B cell (primary cell): ENCODE results near the gene SLC35G3. TPM values are rescaled to one million over a fixed set of nuclear protein-coding genes. Genes with fewer than 3 reads are reported as not detected.

Experiments used
- ATAC-seq: fragments of 200-7000 bp; cut with Tn5 transposase; one replicate; pipeline ENCODE4 v1.10.0; 2021; ENCODE audit warnings: low read depth, mild to moderate bottlenecking, moderate number of reproducible peaks, moderate library complexity
- CTCF ChIA-PET: fragments of 350-600 bp; sonication (Branson Sonifier 250); formaldehyde crosslinking; loops from one replicate; lab custom pipeline; 2021; ENCODE audit warnings: antibody characterized with exemption, inconsistent platforms; lab: Charles Lee
- POLR2A ChIA-PET: fragments of 350-600 bp; sonication (Branson Sonifier 250); formaldehyde crosslinking; loops from one replicate; lab custom pipeline; 2021; ENCODE audit warnings: antibody characterized with exemption; lab: Charles Lee
- DNase-seq: peaks from one replicate; pipeline ENCODE4 v3.0.0; 2013
- H2AFZ ChIP-seq: 2 replicates; pipeline ENCODE4 v1.6.1; 2012; ENCODE audit warnings: mild to moderate bottlenecking, low read depth, low read length; ENCODE audit not compliant: insufficient read depth, poor library complexity, severe bottlenecking
- H3K27ac ChIP-seq, 2 donors: 1 replicate in 1 of 2; 2 replicates in 1 of 2; pipeline ENCODE4 v1.5.1; 2012 to 2013; ENCODE audit warnings: low read length in 2 of 2, mild to moderate bottlenecking in 2 of 2, moderate library complexity in 1 of 2
- H3K27me3 ChIP-seq, 4 experiments: fragments of 200-600 bp in 1 of 4; sonication (generic) in 1 of 4; replicated peaks in 1 of 4; 1 replicate in 2 of 4; 2 replicates in 2 of 4; pipeline versions ENCODE4 v1.6.1 to v1.7.0; 2013 to 2016; ENCODE audit warnings: low read length in 3 of 4, mild to moderate bottlenecking in 2 of 4, mixed read lengths in 1 of 4, moderate library complexity in 1 of 4; ENCODE audit not compliant: insufficient read depth in 4 of 4, control insufficient read depth in 3 of 4; ENCODE audit errors: control extremely low read depth in 1 of 4
- H3K36me3 ChIP-seq, 2 experiments: replicated peaks in 1 of 2; 1 replicate in 1 of 2; 2 replicates in 1 of 2; pipeline versions ENCODE4 v1.6.1 to v1.7.1; 2013; ENCODE audit warnings: low read length in 1 of 2; ENCODE audit not compliant: insufficient read depth in 2 of 2, control insufficient read depth in 1 of 2; ENCODE audit errors: control extremely low read depth in 1 of 2, extremely low read depth in 1 of 2
- H3K4me1 ChIP-seq, 2 donors: fragments of 200-600 bp in 1 of 2; sonication (generic) in 1 of 2; 1 replicate in 1 of 2; 2 replicates in 1 of 2; pipeline versions ENCODE4 v1.5.1 to v1.6.1; 2013 to 2017; ENCODE audit warnings: low read length in 2 of 2; ENCODE audit not compliant: control insufficient read depth in 2 of 2, insufficient read depth in 2 of 2
- H3K4me2 ChIP-seq: replicated peaks from 2 replicates; pipeline ENCODE3; 2012; ENCODE audit warnings: mild to moderate bottlenecking, low read depth, low read length; ENCODE audit not compliant: poor library complexity, severe bottlenecking
- H3K4me3 ChIP-seq, 5 experiments: fragments of 200-600 bp in 1 of 5; sonication (generic) in 1 of 5; 1 replicate in 3 of 5; 2 replicates in 2 of 5; pipeline versions ENCODE4 v1.5.1 to v1.7.0; 2011 to 2016; ENCODE audit warnings: low read length in 4 of 5, mild to moderate bottlenecking in 4 of 5, low read depth in 2 of 5, control low read depth in 1 of 5, moderate library complexity in 1 of 5; ENCODE audit not compliant: insufficient read depth in 1 of 5; ENCODE audit errors: control extremely low read depth in 1 of 5, extremely low read depth in 1 of 5
- H3K79me2 ChIP-seq: fragments of 200-600 bp; sonication (generic); one replicate; pipeline ENCODE4 v1.6.0; 2016; ENCODE audit warnings: low read length; ENCODE audit not compliant: control insufficient read depth, insufficient read depth
- H3K9ac ChIP-seq: fragments of 200-600 bp; sonication (generic); 2 replicates; pipeline ENCODE4 v1.6.1; 2017; ENCODE audit warnings: mild to moderate bottlenecking, low read length, moderate library complexity
- H3K9me3 ChIP-seq, 3 donors: one replicate each; pipeline versions ENCODE4 v1.6.1 to v1.7.1; 2013; ENCODE audit warnings: low read length in 2 of 3; ENCODE audit not compliant: control insufficient read depth in 2 of 3, insufficient read depth in 1 of 3; ENCODE audit errors: control extremely low read depth in 1 of 3
- H4K20me1 ChIP-seq: 2 replicates; pipeline ENCODE4 v1.6.0; 2012; ENCODE audit warnings: mild to moderate bottlenecking, low read length; ENCODE audit not compliant: insufficient read depth, control insufficient read depth, poor library complexity, severe bottlenecking
- H3K27ac Mint-ChIP-seq: one replicate; pipeline ENCODE4 v1.8.0; 2021; ENCODE audit warnings: mixed read lengths
- H3K27me3 Mint-ChIP-seq: one replicate; pipeline ENCODE4 v1.8.0; 2021; ENCODE audit warnings: mixed read lengths
- H3K4me1 Mint-ChIP-seq: one replicate; pipeline ENCODE4 v1.8.0; 2021; ENCODE audit warnings: mixed read lengths
- H3K4me3 Mint-ChIP-seq: one replicate; pipeline ENCODE4 v1.8.0; 2021; ENCODE audit warnings: mixed read lengths
- H3K9me3 Mint-ChIP-seq: one replicate; pipeline ENCODE4 v1.8.0; 2022; ENCODE audit warnings: mixed read lengths; ENCODE audit not compliant: insufficient read depth
- CTCF ChIP-seq: fragments of 200-600 bp; IDR thresholded peaks from one replicate; pipeline ENCODE4 v1.8.0; 2022; ENCODE audit warnings: antibody characterized with exemption, mild to moderate bottlenecking
- EZH2 ChIP-seq: IDR thresholded peaks from 2 replicates; pipeline ENCODE4 v1.6.1; 2012; ENCODE audit warnings: borderline replicate concordance, low read depth, mild to moderate bottlenecking, moderate library complexity, low read length; ENCODE audit not compliant: insufficient read depth, poor library complexity, severe bottlenecking
- WGBS: methylation state at CpG from one replicate; pipeline ENCODE4 v1.1.5; 2013; ENCODE audit warnings: missing lambda C conversion rate; ENCODE audit not compliant: insufficient coverage; 5-methylcytosine and 5-hydroxymethylcytosine counted together
- intact Hi-C: fragments of 100-400 bp; cut with micrococcal nuclease; formaldehyde crosslinking; loops from one replicate; pipeline ENCODE4 v1.10.0; 2022
- polyA plus RNA-seq: library from polyadenylated mRNA; depleted of rRNA; stranded (reverse); fragments of >200 nt; gene quantifications from 2 replicates; pipeline ENCODE4 v1.2.3, GENCODE V29; 2012
- total RNA-seq, 2 donors: library from RNA; stranded (reverse); fragments of 120-200 nt in 1 of 2; gene quantifications; 1 replicate in 1 of 2; 2 replicates in 1 of 2; pipeline versions ENCODE4 v1.2.3 to v1.2.4, GENCODE V29; 2013 to 2022

SLC35G3 gene
- total and polyA plus RNA-seq, 2 donors (not counting 1 experiment from before 2014, with no cell fraction given): not detected

- H3K4me3 Mint-ChIP-seq: no peak overlapping the region
- peaks cover 20% of the 10 kb centered on the region for H3K27me3 Mint-ChIP-seq
- H3K79me2 ChIP-seq: no peaks in the 10 kb centered on the region
- H3K27me3 ChIP-seq: peaks cover 0 to 8% (median 6%) of the 10 kb centered on the region in 4 experiments
- intact Hi-C loops: no loop called here
- ChIA-PET POLR2A (no interaction called here), CTCF (interaction anchor here (1.7 kb wide), 1 partner anchor 10 kb away, joined by 3 read pairs; no protein-coding TSS in a partner anchor)
- H3K36me3 ChIP-seq: no peaks in the 10 kb centered on the region
- H3K9ac ChIP-seq: no peak overlapping the region
- no peak overlapping the region for H3K27ac Mint-ChIP-seq
- H3K4me2 ChIP-seq: no peak overlapping the region
- H3K9me3 Mint-ChIP-seq: no peaks in the 10 kb centered on the region
- H3K4me1 Mint-ChIP-seq: peaks cover 21% of the 10 kb centered on the region
- no peak overlapping the region for H3K27ac ChIP-seq
- ATAC-seq (no peak), DNase-seq (no peak)
- WGBS: no CpG with 5 or more reads among the region's 2 CpGs
- TF ChIP-seq CTCF (no peak), EZH2 (no peak)
- H3K4me3 ChIP-seq: no peak overlapping the region
- H2AFZ ChIP-seq: no peak overlapping the region
- peaks cover 15 to 21% of the 10 kb centered on the region in 2 donors for H3K4me1 ChIP-seq
- no peaks in the 10 kb centered on the region for H4K20me1 ChIP-seq
- H3K9me3 ChIP-seq: no peaks in the 10 kb centered on the region
These were observed 44.6 kb upstream of the SLC35G3 start for GRCh38 chr17:35238821-35239220.

GRCh38 chr17:35236821-35237220 is 42.6 kb upstream of the SLC35G3 start:
- H3K9ac ChIP-seq: no peak overlapping the region
- TF ChIP-seq EZH2: no peak
- TF ChIP-seq CTCF: no peak
- H3K27me3 Mint-ChIP-seq: peaks cover 26% of the 10 kb centered on the region
- ATAC-seq (no peak), DNase-seq (no peak)
- no peak overlapping the region for H3K4me2 ChIP-seq
- WGBS: no CpG with 5 or more reads among the region's 5 CpGs
- no peaks in the 10 kb centered on the region for H3K9me3 ChIP-seq
- H2AFZ ChIP-seq: no peak overlapping the region
- H3K4me1 ChIP-seq: peaks cover 7 to 11% of the 10 kb centered on the region in 2 donors
- H3K4me3 Mint-ChIP-seq: no peak overlapping the region
- intact Hi-C loops: no loop called here
- H3K79me2 ChIP-seq: no peaks in the 10 kb centered on the region
- H3K4me1 Mint-ChIP-seq: peaks cover 17% of the 10 kb centered on the region
- no peak overlapping the region for H3K27ac ChIP-seq
- H3K27ac Mint-ChIP-seq: no peak overlapping the region
- H3K36me3 ChIP-seq: no peaks in the 10 kb centered on the region
- no peaks in the 10 kb centered on the region for H4K20me1 ChIP-seq
- POLR2A ChIA-PET: no interaction called here
- H3K4me3 ChIP-seq: no peak overlapping the region
- CTCF ChIA-PET: interaction anchor here (1.3 kb wide), 1 partner anchor 14 kb away, joined by 3 read pairs; no protein-coding TSS in a partner anchor
- no peaks in the 10 kb centered on the region for H3K9me3 Mint-ChIP-seq
- H3K27me3 ChIP-seq: peaks cover 0 to 23% (median 10%) of the 10 kb centered on the region in 4 experiments
